ENCODE results near the gene SLC43A1.

The SLC43A1 gene

GRCh38 chr11:57546869-57547475, 31.5 kb upstream of the SLC43A1 start:
- no peaks in the 10 kb centered on the region for H3K9me2 ChIP-seq (replicated peaks; ENCODE audit: control insufficient read depth, low read length)
- no peaks in the 10 kb centered on the region for H3K36me3 ChIP-seq (ENCODE audit: control insufficient read depth, low read length)
- TF ChIP-seq EZH2phosphoT487 (IDR thresholded peaks at IDR 0.05; ENCODE audit: borderline replicate concordance, low read length) (no peak), CTCF (IDR thresholded peaks at IDR 0.05; ENCODE audit: low read depth, low read length, poor library complexity, severe bottlenecking) (no peak)
- no peak overlapping the region for H3K27ac ChIP-seq (ENCODE audit: low read depth, low read length)
- no peaks in the 10 kb centered on the region for H3F3A ChIP-seq (ENCODE audit: control insufficient read depth, insufficient read depth)
- no peaks in the 10 kb centered on the region for H3K9me3 ChIP-seq (ENCODE audit: control insufficient read depth, insufficient read depth, low read length)
- no peaks in the 10 kb centered on the region for H3K27me3 ChIP-seq (ENCODE audit: control insufficient read depth, low read length)
- no peak overlapping the region for H3K4me2 ChIP-seq (ENCODE audit: low read length)
- no peak overlapping the region for H3K4me3 ChIP-seq (ENCODE audit: low read length)
- H4K20me1 ChIP-seq (ENCODE audit: control insufficient read depth, insufficient read depth, low read depth, low read length): no peaks in the 10 kb centered on the region
- H3K4me1 ChIP-seq (ENCODE audit: control insufficient read depth, low read length): peaks cover 3% of the 10 kb centered on the region
- no peaks in the 10 kb centered on the region for H3K79me2 ChIP-seq (ENCODE audit: control insufficient read depth, low read length)

- Histone ChIP-seq H3K4me3 (ENCODE audit: low read length) (no peak overlapping the region), H3K9me3 (ENCODE audit: control insufficient read depth, insufficient read depth, low read length) (no peaks in the 10 kb centered on the region), H3K4me2 (ENCODE audit: low read length) (no peak overlapping the region), H3K27ac (ENCODE audit: low read depth, low read length) (no peak overlapping the region), H3K27me3 (ENCODE audit: control insufficient read depth, low read length) (no peaks in the 10 kb centered on the region), H3K9me2 (replicated peaks; ENCODE audit: control insufficient read depth, low read length) (no peaks in the 10 kb centered on the region), H3K36me3 (ENCODE audit: control insufficient read depth, low read length) (no peaks in the 10 kb centered on the region), H3K4me1 (ENCODE audit: control insufficient read depth, low read length) (peaks cover 3% of the 10 kb centered on the region), H3F3A (ENCODE audit: control insufficient read depth, insufficient read depth) (no peaks in the 10 kb centered on the region), H4K20me1 (ENCODE audit: control insufficient read depth, insufficient read depth, low read depth, low read length) (no peaks in the 10 kb centered on the region), H3K79me2 (ENCODE audit: control insufficient read depth, low read length) (no peaks in the 10 kb centered on the region)
- TF ChIP-seq CTCF (IDR thresholded peaks at IDR 0.05; ENCODE audit: low read depth, low read length, poor library complexity, severe bottlenecking): no peak
- TF ChIP-seq EZH2phosphoT487 (IDR thresholded peaks at IDR 0.05; ENCODE audit: borderline replicate concordance, low read length): no peak
Observed at GRCh38 chr11:57546451-57546850, 30.9 kb upstream of the SLC43A1 start.

- Histone ChIP-seq H3F3A (ENCODE audit: control insufficient read depth, insufficient read depth) (no peaks in the 10 kb centered on the region), H3K9me3 (ENCODE audit: control insufficient read depth, insufficient read depth, low read length) (no peaks in the 10 kb centered on the region), H3K4me1 (ENCODE audit: control insufficient read depth, low read length) (peaks cover 3% of the 10 kb centered on the region), H3K4me2 (ENCODE audit: low read length) (no peak overlapping the region), H3K27ac (ENCODE audit: low read depth, low read length) (no peak overlapping the region), H3K27me3 (ENCODE audit: control insufficient read depth, low read length) (no peaks in the 10 kb centered on the region), H3K9me2 (replicated peaks; ENCODE audit: control insufficient read depth, low read length) (no peaks in the 10 kb centered on the region), H4K20me1 (ENCODE audit: control insufficient read depth, insufficient read depth, low read depth, low read length) (no peaks in the 10 kb centered on the region), H3K79me2 (ENCODE audit: control insufficient read depth, low read length) (no peaks in the 10 kb centered on the region), H3K4me3 (ENCODE audit: low read length) (no peak overlapping the region), H3K36me3 (ENCODE audit: control insufficient read depth, low read length) (no peaks in the 10 kb centered on the region)
- no peak for TF ChIP-seq EZH2phosphoT487 (IDR thresholded peaks at IDR 0.05; ENCODE audit: borderline replicate concordance, low read length)
- no peak for TF ChIP-seq CTCF (IDR thresholded peaks at IDR 0.05; ENCODE audit: low read depth, low read length, poor library complexity, severe bottlenecking)
Observed at GRCh38 chr11:57545883-57546282, 30.4 kb upstream of the SLC43A1 start.
